GM12878 (cell line): ENCODE results near the gene IFT88.

Experiments used
- CTCF ChIP-seq, 3 experiments: IDR thresholded peaks in 2 of 3; conservative IDR thresholded peaks in 1 of 3; 2 replicates each; pipeline ENCODE4 v1.5.1; 2011; ENCODE audit warnings: low read depth in 3 of 3, low read length in 3 of 3, mild to moderate bottlenecking in 3 of 3, control low read depth in 2 of 3, moderate library complexity in 2 of 3, inconsistent platforms in 1 of 3, mixed read lengths in 1 of 3; ENCODE audit not compliant: control insufficient read depth in 2 of 3, insufficient read depth in 1 of 3; ENCODE audit errors: extremely low read depth in 1 of 3
- REST ChIP-seq: IDR thresholded peaks from 2 replicates; pipeline ENCODE4 v1.6.1; 2012; ENCODE audit warnings: mild to moderate bottlenecking, low read depth, low read length

- TF ChIP-seq REST (no peak), CTCF (IDR thresholded peaks at IDR 0.05 in 2 of 3, conservative IDR thresholded peaks at IDR 0.05 in 1 of 3; ENCODE audit: control insufficient read depth in 2 of 3, extremely low read depth in 1 of 3, insufficient read depth in 1 of 3, low read depth in 3 of 3, low read length in 3 of 3) (no peak)
These were observed 45.4 kb upstream of the IFT88 start for GRCh38 chr13:20521364-20522115.
